HepG2 (cell line): ENCODE results near the gene CACNA1D. TPM values are rescaled to one million over a fixed set of nuclear protein-coding genes. Genes with fewer than 3 reads are reported as not detected.

Experiments
- ARNTL ChIP-seq: sonication (generic); formaldehyde crosslinking; IDR thresholded peaks from 2 replicates; pipeline ENCODE4 v1.4.0; 2020; ENCODE audit warnings: mild to moderate bottlenecking, missing genetic modification reagents
- FOXP1 ChIP-seq, 2 experiments: fragments of 450-650 bp in 1 of 2; IDR thresholded peaks; 2 replicates each; pipeline ENCODE4 v1.6.1; 2017 to 2018; ENCODE audit warnings: antibody characterized with exemption in 1 of 2
- HMG20A ChIP-seq: IDR thresholded peaks from 2 replicates; pipeline ENCODE4 v1.6.1; 2016; ENCODE audit warnings: borderline replicate concordance
- JUN ChIP-seq: sonication (generic); formaldehyde crosslinking; IDR thresholded peaks from 2 replicates; pipeline ENCODE4 v1.4.0; 2020; ENCODE audit warnings: mild to moderate bottlenecking, missing genetic modification reagents
- KLF15 ChIP-seq: sonication (generic); formaldehyde crosslinking; IDR thresholded peaks from 2 replicates; pipeline ENCODE4 v1.8.1; 2023; ENCODE audit warnings: borderline replicate concordance, mild to moderate bottlenecking, inconsistent platforms, missing genetic modification reagents, mixed read lengths
- MXD4 ChIP-seq: IDR thresholded peaks from 2 replicates; pipeline ENCODE4 v1.6.1; 2016; ENCODE audit warnings: mild to moderate bottlenecking, missing biosample characterization, missing genetic modification reagents
- NONO ChIP-seq, 2 experiments: fragments of 450-650 bp in 1 of 2; sonication (generic) in 1 of 2; formaldehyde crosslinking in 1 of 2; IDR thresholded peaks in 1 of 2; conservative IDR thresholded peaks in 1 of 2; 2 replicates each; pipeline versions ENCODE4 v1.6.1 to v1.8.0; 2017 to 2022; ENCODE audit warnings: mild to moderate bottlenecking in 1 of 2, missing genetic modification reagents in 1 of 2, moderate library complexity in 1 of 2
- NR2F2 ChIP-seq: IDR thresholded peaks from 2 replicates; pipeline ENCODE4 v1.6.1; 2012; ENCODE audit warnings: low read depth, inconsistent platforms, borderline replicate concordance
- PRDM10 ChIP-seq: sonication (generic); formaldehyde crosslinking; IDR thresholded peaks from 2 replicates; pipeline ENCODE4 v1.4.0; 2020; ENCODE audit warnings: low read depth, missing genetic modification reagents
- PRDM4 ChIP-seq: sonication (generic); formaldehyde crosslinking; IDR thresholded peaks from 2 replicates; pipeline ENCODE4 v1.9.0; 2021; ENCODE audit warnings: missing genetic modification reagents, borderline replicate concordance
- SATB2 ChIP-seq: sonication (generic); formaldehyde crosslinking; IDR thresholded peaks from 2 replicates; pipeline ENCODE4 v1.5.0; 2020; ENCODE audit warnings: missing genetic modification reagents
- SMAD1 ChIP-seq: sonication (generic); formaldehyde crosslinking; IDR thresholded peaks from 2 replicates; pipeline ENCODE4 v1.4.0; 2020; ENCODE audit warnings: missing genetic modification reagents, low read depth, mild to moderate bottlenecking, borderline replicate concordance
- SRSF4 ChIP-seq: fragments of 200-400 bp; formaldehyde crosslinking; IDR thresholded peaks from one replicate; pipeline ENCODE4 v1.6.1; 2018; ENCODE audit warnings: mild to moderate bottlenecking, low read depth, low read length, moderate library complexity; ENCODE audit not compliant: poor library complexity, severe bottlenecking
- TSC22D2 ChIP-seq: sonication (generic); formaldehyde crosslinking; IDR thresholded peaks from 2 replicates; pipeline ENCODE4 v1.5.1; 2020; ENCODE audit warnings: missing genetic modification reagents, mild to moderate bottlenecking, borderline replicate concordance
- YEATS4 ChIP-seq: sonication (generic); formaldehyde crosslinking; IDR thresholded peaks from 2 replicates; pipeline ENCODE4 v1.4.0; 2020; ENCODE audit warnings: missing genetic modification reagents, borderline replicate concordance
- ZBTB37 ChIP-seq: sonication (generic); formaldehyde crosslinking; IDR thresholded peaks from 2 replicates; pipeline ENCODE4 v1.4.0; 2020; ENCODE audit warnings: mild to moderate bottlenecking, missing genetic modification reagents
- ZNF232 ChIP-seq: sonication (generic); formaldehyde crosslinking; IDR thresholded peaks from 2 replicates; pipeline ENCODE4 v1.4.0; 2020; ENCODE audit warnings: missing genetic modification reagents, borderline replicate concordance
- ZNF441 ChIP-seq: sonication (generic); formaldehyde crosslinking; IDR thresholded peaks from 2 replicates; pipeline ENCODE4 v1.7.0; 2021; ENCODE audit warnings: missing genetic modification reagents, borderline replicate concordance
- ZNF484 ChIP-seq: sonication (generic); formaldehyde crosslinking; IDR thresholded peaks from 2 replicates; pipeline ENCODE4 v1.5.1; 2020; ENCODE audit warnings: mild to moderate bottlenecking, low read depth, missing genetic modification reagents, borderline replicate concordance
- ZNF570 ChIP-seq: sonication (generic); formaldehyde crosslinking; IDR thresholded peaks from 2 replicates; pipeline ENCODE4 v1.4.0; 2020; ENCODE audit warnings: mild to moderate bottlenecking, missing genetic modification reagents, borderline replicate concordance
- ZNF782 ChIP-seq: sonication (generic); formaldehyde crosslinking; IDR thresholded peaks from 2 replicates; pipeline ENCODE4 v1.4.0; 2020; ENCODE audit warnings: missing genetic modification reagents, mild to moderate bottlenecking, borderline replicate concordance
- polyA plus RNA-seq, 8 experiments: library from polyadenylated mRNA; depleted of rRNA in 3 of 8; stranded (reverse) in 7 of 8; unstranded in 1 of 8; fragments of >200 nt; fragmentation: Illumina TruSeq in 4 of 8; extraction: Trizol in 4 of 8; gene quantifications; 2 replicates each; pipeline versions ENCODE4 v1.2.1 to v1.2.3, GENCODE V29; 2011 to 2016; ENCODE audit warnings: low read depth in 4 of 8, missing spikeins in 1 of 8, mixed read lengths in 1 of 8; ENCODE audit not compliant: insufficient read depth in 1 of 8
- total RNA-seq, 5 experiments: library from RNA; depleted of rRNA; stranded (reverse); fragments of >200 nt; fragmentation: Illumina TruSeq; extraction: Trizol; gene quantifications; 2 replicates each; pipeline ENCODE4 v1.2.3, GENCODE V29; 2016; ENCODE audit warnings: low read depth in 1 of 5

The CACNA1D gene
- total and polyA plus RNA-seq, 2 of the 13 experiments (the other 11 are each of a cell fraction or from before 2014, with no cell fraction given): 0.26 to 0.38 TPM

- TF ChIP-seq NONO (IDR thresholded peaks at IDR 0.05) (no peak), NONO (CRISPR knock-in tag; conservative IDR thresholded peaks at IDR 0.05) (no peak; the same call in 1 of the 2 replicates), KLF15 (CRISPR knock-in tag) (no peak), SATB2 (CRISPR knock-in tag) (no peak), PRDM4 (no peak), MXD4 (CRISPR knock-in tag) (0 out of 2 replicates have a peak, but pooled peaks have one; percentile 26), SRSF4 (no peak), ZNF570 (no peak), PRDM10 (CRISPR knock-in tag) (0 out of 2 replicates have a peak, but pooled peaks have one; percentile 28), ZNF441 (CRISPR knock-in tag) (no peak), JUN (peak; percentile 81; the same call in 1 of the 2 replicates), NR2F2 (peak; percentile 89), ZNF484 (CRISPR knock-in tag) (no peak), ZNF782 (CRISPR knock-in tag) (peak; percentile 49; the same call in 1 of the 2 replicates), ARNTL (CRISPR knock-in tag) (0 out of 2 replicates have a peak, but pooled peaks have one; percentile 47), TSC22D2 (0 out of 2 replicates have a peak, but pooled peaks have one; percentile 29), ZBTB37 (CRISPR knock-in tag) (no peak), YEATS4 (CRISPR knock-in tag) (0 out of 2 replicates have a peak, but pooled peaks have one; percentile 59), HMG20A (CRISPR knock-in tag) (peak; percentile 92), FOXP1 (IDR thresholded peaks at IDR 0.05) (peak; percentile 44; the same call in 1 of the 2 replicates), FOXP1 (CRISPR knock-in tag; IDR thresholded peaks at IDR 0.05) (peak; percentile 96), SMAD1 (CRISPR knock-in tag) (no peak), ZNF232 (peak; percentile 12; the same call in 1 of the 2 replicates)
Observed at GRCh38 chr3:53478166-53478830, 16.1 kb upstream of the CACNA1D start (continued).
